GM18867 (cell line): ENCODE data around the gene GTSF1L.
"Not testable (repeated sequence)": the region's sequence is repeated elsewhere in the genome, so short reads cannot be mapped to it uniquely, and the experiment has no call there.

ENCODE experiments used
- ATAC-seq: cut with Tn5 transposase; IDR thresholded peaks from one replicate; pipeline ENCODE4 v1.9.1; 2021; ENCODE audit warnings: mild to moderate bottlenecking, moderate library complexity; ENCODE audit not compliant: unreplicated experiment

GTSF1L gene

GRCh38 chr20:43726811-43727338, at the start of gene GTSF1L:
GTSF1L (minus strand) TSS chr20:43727002; CDS start chr20:43726694, 308 bp downstream.
- ATAC-seq, result no peak

- no peak for ATAC-seq
These were observed 48.0 kb upstream of the GTSF1L start for GRCh38 chr20:43774754-43775153.

GRCh38 chr20:43771503-43772190, 44.8 kb upstream of the GTSF1L start:
- ATAC-seq, result no peak

GRCh38 chr20:43770342-43770741, 43.5 kb upstream of the GTSF1L start:
- no peak for ATAC-seq

- ATAC-seq, result no peak
These were observed 41.1 kb upstream of the GTSF1L start for GRCh38 chr20:43767686-43768474.

GRCh38 chr20:43766917-43767316, 40.1 kb upstream of the GTSF1L start:
- ATAC-seq, result no peak

- no peak for ATAC-seq
These were observed 39.6 kb upstream of the GTSF1L start for GRCh38 chr20:43766385-43766784.

GRCh38 chr20:43765916-43766315, 39.1 kb upstream of the GTSF1L start:
- ATAC-seq, result no peak

GRCh38 chr20:43762911-43763310, 36.1 kb upstream of the GTSF1L start:
- ATAC-seq, result no peak

GRCh38 chr20:43761386-43762340, 34.9 kb upstream of the GTSF1L start:
- ATAC-seq, result no peak

GRCh38 chr20:43757888-43758287, 31.1 kb upstream of the GTSF1L start:
- not testable (repeated sequence) for ATAC-seq

- ATAC-seq, result no peak
These were observed 29.0 kb upstream of the GTSF1L start for GRCh38 chr20:43755851-43756250.

- ATAC-seq, result no peak
These were observed 28.6 kb upstream of the GTSF1L start for GRCh38 chr20:43755390-43755789.

GRCh38 chr20:43752561-43753301, 25.9 kb upstream of the GTSF1L start:
- ATAC-seq, result peak; percentile 48

GRCh38 chr20:43752051-43752360, 25.2 kb upstream of the GTSF1L start:
- ATAC-seq, result no peak

GRCh38 chr20:43751167-43752050, 24.6 kb upstream of the GTSF1L start:
- ATAC-seq, result peak; percentile 73

GRCh38 chr20:43750774-43751166, 24.0 kb upstream of the GTSF1L start:
- ATAC-seq, result no peak

GRCh38 chr20:43749734-43750294, 23.0 kb upstream of the GTSF1L start:
- ATAC-seq, result no peak

- no peak for ATAC-seq
These were observed 21.5 kb upstream of the GTSF1L start for GRCh38 chr20:43748274-43748673.
